DOHH2 (cell line): ENCODE results near the gene PRKAR1B.

Experiments used
- H3F3A ChIP-seq: fragments of 200-600 bp; sonication (generic), shearing (Covaris generic); 2 replicates; pipeline ENCODE4 v1.6.0; 2016; ENCODE audit warnings: antibody characterized with exemption, mild to moderate bottlenecking; ENCODE audit not compliant: control insufficient read depth, insufficient read depth
- H3K27ac ChIP-seq: fragments of 200-600 bp; sonication (generic); 2 replicates; pipeline ENCODE4 v1.5.1; 2014; ENCODE audit warnings: low read depth, mild to moderate bottlenecking, low read length, moderate library complexity
- H3K27me3 ChIP-seq: fragments of 200-600 bp; sonication (generic); 2 replicates; pipeline ENCODE4 v1.6.1; 2014; ENCODE audit warnings: mild to moderate bottlenecking, low read length, mixed read lengths; ENCODE audit not compliant: control insufficient read depth
- H3K36me3 ChIP-seq: fragments of 200-600 bp; sonication (generic); 2 replicates; pipeline ENCODE4 v1.6.1; 2014; ENCODE audit warnings: mild to moderate bottlenecking, low read length, moderate library complexity, mixed read lengths; ENCODE audit not compliant: control insufficient read depth
- H3K4me1 ChIP-seq: fragments of 200-600 bp; sonication (generic); 2 replicates; pipeline ENCODE4 v1.6.1; 2014; ENCODE audit warnings: mild to moderate bottlenecking, low read length, mixed read lengths; ENCODE audit not compliant: control insufficient read depth
- H3K4me2 ChIP-seq: fragments of 200-600 bp; sonication (generic); 2 replicates; pipeline ENCODE4 v1.6.0; 2014; ENCODE audit warnings: mild to moderate bottlenecking, low read length, moderate library complexity
- H3K4me3 ChIP-seq: fragments of 200-600 bp; sonication (generic); 2 replicates; pipeline ENCODE4 v1.5.1; 2014; ENCODE audit warnings: mild to moderate bottlenecking, low read length, mixed read lengths
- H3K79me2 ChIP-seq: fragments of 200-600 bp; sonication (generic); 2 replicates; pipeline ENCODE4 v1.6.1; 2014; ENCODE audit warnings: mild to moderate bottlenecking, low read length, mixed read lengths; ENCODE audit not compliant: control insufficient read depth
- H3K9me2 ChIP-seq: fragments of 200-600 bp; sonication (generic); replicated peaks from 2 replicates; pipeline ENCODE4 v1.6.1; 2014; ENCODE audit warnings: mild to moderate bottlenecking, low read length, mixed read lengths; ENCODE audit not compliant: control insufficient read depth
- H3K9me3 ChIP-seq: fragments of 200-600 bp; sonication (generic); 2 replicates; pipeline ENCODE4 v1.6.1; 2014; ENCODE audit warnings: antibody characterized with exemption, low read length, mixed read lengths; ENCODE audit not compliant: control insufficient read depth, insufficient read depth
- H4K20me1 ChIP-seq: fragments of 200-600 bp; sonication (generic); 2 replicates; pipeline ENCODE4 v1.6.0; 2014; ENCODE audit warnings: low read depth, mild to moderate bottlenecking, antibody characterized with exemption, low read length, moderate library complexity; ENCODE audit not compliant: control insufficient read depth, insufficient read depth
- EZH2phosphoT487 ChIP-seq: fragments of 200-600 bp; sonication (generic); IDR thresholded peaks from 2 replicates; pipeline ENCODE4 v1.6.1; 2017; ENCODE audit warnings: borderline replicate concordance, mild to moderate bottlenecking, antibody characterized with exemption, low read length, moderate library complexity, mixed read lengths
- TF ChIP-seq, protein P1 (sequence below): fragments of 200-600 bp; sonication (generic); IDR thresholded peaks from one replicate; pipeline ENCODE4 v1.5.1; 2014; ENCODE audit warnings: antibody characterized with exemption, mild to moderate bottlenecking, low read depth, low read length; ENCODE audit not compliant: poor library complexity, severe bottlenecking

The PRKAR1B gene

GRCh38 chr7:516606-517456 is 210.2 kb downstream of the PRKAR1B start:
- H3K4me3 ChIP-seq: no peak overlapping the region
- H3K27me3 ChIP-seq: peaks cover 34% of the 10 kb centered on the region

DNA sequence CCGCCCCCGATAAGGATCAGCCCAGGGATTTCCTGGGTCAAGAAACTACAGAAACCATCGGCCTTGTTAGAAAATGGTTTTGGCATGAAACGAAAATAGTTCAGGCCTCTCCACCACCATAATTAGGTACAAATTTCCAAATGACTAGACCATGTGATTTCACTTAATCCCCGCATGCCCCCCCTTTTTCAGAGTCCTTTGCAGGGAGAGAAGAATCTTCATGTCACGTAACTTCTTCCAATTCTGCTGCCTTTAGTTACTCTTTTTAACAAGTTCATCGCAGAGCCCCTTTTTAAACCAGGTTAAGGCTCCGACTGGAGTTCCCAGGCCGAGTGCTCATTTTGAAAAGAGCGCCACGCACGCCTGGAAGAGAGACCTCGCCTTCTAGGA is 210.9 kb downstream of the PRKAR1B start:
- Histone ChIP-seq H3K9me3 (no peaks in the 10 kb centered on the region), H3F3A (no peaks in the 10 kb centered on the region), H3K4me2 (no peak overlapping the region), H3K4me1 (no peaks in the 10 kb centered on the region; the same call in 1 of the 2 replicates), H3K79me2 (no peaks in the 10 kb centered on the region), H3K27ac (no peak overlapping the region), H3K36me3 (no peaks in the 10 kb centered on the region), H4K20me1 (no peaks in the 10 kb centered on the region), H3K27me3 (peaks cover 27% of the 10 kb centered on the region), H3K9me2 (no peaks in the 10 kb centered on the region), H3K4me3 (no peak overlapping the region)
- TF ChIP-seq EZH2phosphoT487: no peak
- TF ChIP-seq, protein P1, sequence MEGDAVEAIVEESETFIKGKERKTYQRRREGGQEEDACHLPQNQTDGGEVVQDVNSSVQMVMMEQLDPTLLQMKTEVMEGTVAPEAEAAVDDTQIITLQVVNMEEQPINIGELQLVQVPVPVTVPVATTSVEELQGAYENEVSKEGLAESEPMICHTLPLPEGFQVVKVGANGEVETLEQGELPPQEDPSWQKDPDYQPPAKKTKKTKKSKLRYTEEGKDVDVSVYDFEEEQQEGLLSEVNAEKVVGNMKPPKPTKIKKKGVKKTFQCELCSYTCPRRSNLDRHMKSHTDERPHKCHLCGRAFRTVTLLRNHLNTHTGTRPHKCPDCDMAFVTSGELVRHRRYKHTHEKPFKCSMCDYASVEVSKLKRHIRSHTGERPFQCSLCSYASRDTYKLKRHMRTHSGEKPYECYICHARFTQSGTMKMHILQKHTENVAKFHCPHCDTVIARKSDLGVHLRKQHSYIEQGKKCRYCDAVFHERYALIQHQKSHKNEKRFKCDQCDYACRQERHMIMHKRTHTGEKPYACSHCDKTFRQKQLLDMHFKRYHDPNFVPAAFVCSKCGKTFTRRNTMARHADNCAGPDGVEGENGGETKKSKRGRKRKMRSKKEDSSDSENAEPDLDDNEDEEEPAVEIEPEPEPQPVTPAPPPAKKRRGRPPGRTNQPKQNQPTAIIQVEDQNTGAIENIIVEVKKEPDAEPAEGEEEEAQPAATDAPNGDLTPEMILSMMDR: no peak

More at GRCh38 chr7:516606-517456, 210.2 kb downstream of the PRKAR1B start:
- Histone ChIP-seq H3K4me1 (peaks cover 6% of the 10 kb centered on the region), H3K79me2 (no peaks in the 10 kb centered on the region), H3K27ac (no peak overlapping the region), H3K9me2 (no peaks in the 10 kb centered on the region), H3K9me3 (no peaks in the 10 kb centered on the region), H4K20me1 (no peaks in the 10 kb centered on the region), H3F3A (no peaks in the 10 kb centered on the region), H3K36me3 (no peaks in the 10 kb centered on the region), H3K4me2 (no peak overlapping the region)
- TF ChIP-seq EZH2phosphoT487: no peak
- TF ChIP-seq, protein P1: no peak

GRCh38 chr7:515628-516027 is 211.5 kb downstream of the PRKAR1B start:
- Histone ChIP-seq H3K9me3 (no peaks in the 10 kb centered on the region), H3F3A (no peaks in the 10 kb centered on the region), H3K4me3 (no peak overlapping the region), H3K27me3 (peaks cover 23% of the 10 kb centered on the region), H3K36me3 (no peaks in the 10 kb centered on the region), H3K4me1 (no peaks in the 10 kb centered on the region), H3K79me2 (no peaks in the 10 kb centered on the region), H3K9me2 (no peaks in the 10 kb centered on the region), H4K20me1 (no peaks in the 10 kb centered on the region), H3K27ac (no peak overlapping the region), H3K4me2 (no peak overlapping the region)
- TF ChIP-seq, protein P1: no peak
- TF ChIP-seq EZH2phosphoT487: no peak
